22Rv1 (cell line): ENCODE results near the gene KLK4.

Source experiments
- H3K27ac ChIP-seq: fragments of 450-650 bp; 2 replicates; pipeline ENCODE4 v1.5.1; 2017
- ZFX ChIP-seq: fragments of 450-650 bp; IDR thresholded peaks from 2 replicates; pipeline ENCODE4 v1.6.1; 2017; ENCODE audit warnings: antibody characterized with exemption, borderline replicate concordance
- TF ChIP-seq, protein P1 (sequence below): fragments of 450-650 bp; IDR thresholded peaks from 2 replicates; pipeline ENCODE4 v1.5.1; 2017; ENCODE audit warnings: mild to moderate bottlenecking

The KLK4 gene

DNA sequence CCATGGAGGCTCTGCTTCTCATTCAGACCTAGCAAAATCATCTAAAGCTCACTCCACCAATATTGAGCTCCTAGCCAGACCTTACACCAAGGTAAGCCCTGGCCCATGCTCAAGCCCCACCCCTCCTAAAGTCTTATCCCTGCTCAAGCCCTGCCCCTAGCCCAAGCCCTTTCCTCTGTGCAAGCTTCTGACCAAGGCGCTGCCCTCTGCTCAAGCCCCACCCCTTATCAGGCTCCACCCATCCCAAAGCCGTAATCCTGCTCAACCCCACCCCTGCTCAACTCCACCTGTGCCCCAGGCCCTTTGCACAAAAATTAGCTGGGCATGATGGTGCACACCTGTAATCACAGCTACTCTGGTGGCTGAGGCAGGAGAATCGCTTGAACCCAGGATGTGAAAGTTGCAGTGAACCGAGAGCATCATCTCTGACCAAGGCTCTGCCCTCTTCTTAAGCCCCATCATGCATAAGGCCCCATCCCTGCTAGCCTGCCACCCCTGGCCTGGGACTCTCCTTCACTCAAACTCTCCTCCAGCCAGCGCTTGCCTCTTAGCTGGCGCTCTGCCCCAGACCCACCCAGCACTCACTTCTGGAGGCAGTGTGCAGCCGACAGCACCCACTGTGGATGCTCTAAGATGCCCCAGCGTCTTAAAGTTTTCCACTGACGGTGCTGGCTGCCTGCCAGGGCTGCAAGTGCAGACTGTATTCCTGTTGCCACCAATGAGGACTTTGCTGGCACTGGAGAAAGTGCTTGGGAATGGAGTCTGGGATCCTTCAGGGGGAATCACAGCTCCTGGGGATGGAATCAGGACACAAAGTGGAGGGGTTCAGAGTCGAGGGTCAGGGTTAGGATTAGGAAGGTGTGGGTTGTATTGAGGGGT lies 16.5 kb downstream of the KLK4 start:
- TF ChIP-seq, protein P1, sequence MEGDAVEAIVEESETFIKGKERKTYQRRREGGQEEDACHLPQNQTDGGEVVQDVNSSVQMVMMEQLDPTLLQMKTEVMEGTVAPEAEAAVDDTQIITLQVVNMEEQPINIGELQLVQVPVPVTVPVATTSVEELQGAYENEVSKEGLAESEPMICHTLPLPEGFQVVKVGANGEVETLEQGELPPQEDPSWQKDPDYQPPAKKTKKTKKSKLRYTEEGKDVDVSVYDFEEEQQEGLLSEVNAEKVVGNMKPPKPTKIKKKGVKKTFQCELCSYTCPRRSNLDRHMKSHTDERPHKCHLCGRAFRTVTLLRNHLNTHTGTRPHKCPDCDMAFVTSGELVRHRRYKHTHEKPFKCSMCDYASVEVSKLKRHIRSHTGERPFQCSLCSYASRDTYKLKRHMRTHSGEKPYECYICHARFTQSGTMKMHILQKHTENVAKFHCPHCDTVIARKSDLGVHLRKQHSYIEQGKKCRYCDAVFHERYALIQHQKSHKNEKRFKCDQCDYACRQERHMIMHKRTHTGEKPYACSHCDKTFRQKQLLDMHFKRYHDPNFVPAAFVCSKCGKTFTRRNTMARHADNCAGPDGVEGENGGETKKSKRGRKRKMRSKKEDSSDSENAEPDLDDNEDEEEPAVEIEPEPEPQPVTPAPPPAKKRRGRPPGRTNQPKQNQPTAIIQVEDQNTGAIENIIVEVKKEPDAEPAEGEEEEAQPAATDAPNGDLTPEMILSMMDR = no peak
- TF ChIP-seq ZFX = no peak
- peak overlapping the region; percentile 99 for H3K27ac ChIP-seq

DNA sequence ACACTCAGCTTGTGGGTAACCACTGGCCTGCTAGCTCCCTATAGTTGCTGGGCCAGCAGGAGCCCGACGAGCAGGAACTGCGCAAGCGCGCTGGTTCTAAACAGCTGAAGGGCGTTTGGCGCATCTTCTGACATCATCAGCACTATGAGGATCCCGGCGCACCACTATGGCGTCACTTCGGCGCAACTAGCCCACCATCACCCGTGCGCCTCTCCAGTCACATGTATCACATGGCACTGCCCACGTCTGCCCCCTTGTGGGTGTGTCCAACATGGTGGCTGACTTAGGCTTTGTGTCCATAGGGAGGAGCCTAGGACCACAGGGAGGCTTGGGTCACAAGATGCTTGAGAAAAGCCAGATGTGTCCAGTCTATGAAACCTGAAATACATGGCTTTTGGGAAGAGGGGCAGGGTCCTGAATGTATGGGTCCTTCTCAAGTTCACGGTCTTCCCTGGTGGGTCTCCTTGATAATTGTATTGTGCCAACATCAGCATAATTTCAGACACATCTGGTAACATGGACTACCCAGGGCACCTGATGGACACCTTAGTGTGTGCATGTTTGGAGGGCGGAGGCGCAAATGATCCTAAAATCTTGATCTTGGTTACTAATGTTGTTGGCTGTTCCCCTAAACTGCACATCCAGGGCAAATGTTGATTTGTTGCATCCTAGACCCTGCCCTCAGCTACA lies 18.0 kb downstream of the KLK4 start:
- peak overlapping the region; percentile 99 for H3K27ac ChIP-seq
- TF ChIP-seq, protein P1 = peak; percentile 38
- no peak for TF ChIP-seq ZFX

DNA sequence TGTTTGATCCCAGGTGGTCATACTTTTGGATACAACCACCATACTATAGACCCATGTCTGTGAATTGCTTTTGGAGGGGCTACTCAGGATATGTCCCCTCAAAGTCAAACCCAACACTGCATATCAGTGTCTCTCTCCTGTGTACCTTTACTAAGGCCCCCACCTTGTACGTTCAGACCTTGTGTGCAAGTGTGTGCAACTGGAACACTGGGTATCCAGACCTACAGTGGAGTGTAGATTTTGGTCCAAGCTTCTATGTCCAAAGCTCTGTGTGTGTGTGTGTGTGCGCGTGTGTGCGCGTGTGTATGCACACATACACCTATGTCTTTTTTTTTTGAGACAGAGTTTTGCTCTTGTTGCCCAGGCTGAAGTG lies 20.0 kb downstream of the KLK4 start:
- peak overlapping the region; percentile 99 for H3K27ac ChIP-seq
- TF ChIP-seq, protein P1 = no peak
- no peak for TF ChIP-seq ZFX

DNA sequence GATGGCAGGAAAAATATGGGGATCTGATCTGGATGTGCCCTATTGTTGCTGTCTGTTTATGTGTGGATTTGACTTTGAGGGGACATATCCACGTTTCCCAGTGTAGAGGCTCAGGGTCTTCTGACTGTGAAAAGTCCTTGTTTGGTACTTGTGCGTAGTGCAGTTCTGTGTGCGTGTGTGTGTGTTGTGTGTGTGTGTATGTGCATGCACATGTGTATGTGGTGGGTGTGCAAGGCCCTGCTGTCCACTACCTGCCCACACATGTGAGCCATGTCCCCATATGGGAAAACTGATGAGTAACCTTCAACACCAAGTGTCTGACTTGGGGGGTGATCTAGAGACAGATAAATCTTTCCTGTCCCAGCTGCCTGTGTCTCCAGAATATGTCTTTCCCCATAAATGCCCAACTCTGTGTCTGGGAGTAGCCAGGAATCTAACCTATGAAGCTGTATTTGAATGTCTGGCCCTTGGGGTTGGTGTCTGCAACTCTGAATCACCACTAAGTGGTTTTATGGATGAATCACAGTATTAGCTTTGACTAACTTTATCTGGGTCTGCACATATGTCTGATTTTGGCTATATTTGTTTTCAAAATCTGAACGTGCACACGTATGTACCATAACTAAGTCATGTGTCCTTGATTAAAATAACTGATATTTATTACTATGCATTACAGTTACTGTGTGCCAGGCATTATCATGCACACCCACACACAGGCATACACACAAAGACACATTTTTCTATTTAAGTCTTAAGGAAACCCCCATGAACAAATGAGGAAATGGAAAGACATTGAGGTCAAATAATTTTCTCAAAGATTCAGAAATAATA lies 20.6 kb downstream of the KLK4 start:
- no peak for TF ChIP-seq ZFX
- TF ChIP-seq, protein P1 = no peak
- H3K27ac ChIP-seq = peak overlapping the region; percentile 99

DNA sequence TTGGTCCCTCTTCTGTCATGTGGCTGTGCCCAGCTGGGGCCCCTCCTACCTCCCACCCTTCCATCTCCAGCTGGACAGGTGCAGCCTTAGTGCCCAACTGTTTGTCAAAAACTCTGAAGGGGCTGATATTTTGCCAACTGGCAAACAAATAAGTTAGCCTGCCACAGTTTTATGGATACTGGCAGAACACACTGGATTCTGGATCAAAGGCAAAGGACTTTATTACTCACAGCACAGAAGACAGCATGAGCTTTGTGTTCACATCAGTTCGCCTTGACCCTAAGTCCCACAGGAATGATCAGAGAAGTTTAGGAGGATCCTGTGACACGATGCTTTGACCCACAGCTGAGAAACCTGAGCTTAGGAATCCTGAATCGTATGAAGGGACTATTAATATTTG lies 21.6 kb downstream of the KLK4 start:
- peak overlapping the region; percentile 99 for H3K27ac ChIP-seq
- no peak for TF ChIP-seq ZFX
- TF ChIP-seq, protein P1 = no peak

DNA sequence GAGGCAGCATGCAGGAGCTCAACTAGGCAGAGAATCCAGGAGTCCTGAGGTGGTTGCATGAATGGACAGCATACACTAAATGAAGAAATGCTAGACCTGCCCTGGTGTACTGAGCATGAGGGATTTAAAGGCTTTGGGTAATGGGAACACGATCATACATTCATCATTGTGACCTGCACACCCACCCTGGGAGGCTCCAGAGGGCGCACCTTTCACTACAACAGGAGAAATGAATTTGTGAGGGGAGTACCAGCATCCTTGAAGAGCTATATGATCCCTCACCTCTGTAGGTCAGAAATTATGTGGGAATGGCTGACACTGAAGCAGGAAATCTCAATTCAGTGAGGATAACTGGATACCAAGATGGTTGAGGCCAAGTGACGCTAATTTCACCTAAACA lies 29.0 kb downstream of the KLK4 start:
- H3K27ac ChIP-seq = peak overlapping the region; percentile 100
- TF ChIP-seq, protein P1 = no peak
- no peak for TF ChIP-seq ZFX

DNA sequence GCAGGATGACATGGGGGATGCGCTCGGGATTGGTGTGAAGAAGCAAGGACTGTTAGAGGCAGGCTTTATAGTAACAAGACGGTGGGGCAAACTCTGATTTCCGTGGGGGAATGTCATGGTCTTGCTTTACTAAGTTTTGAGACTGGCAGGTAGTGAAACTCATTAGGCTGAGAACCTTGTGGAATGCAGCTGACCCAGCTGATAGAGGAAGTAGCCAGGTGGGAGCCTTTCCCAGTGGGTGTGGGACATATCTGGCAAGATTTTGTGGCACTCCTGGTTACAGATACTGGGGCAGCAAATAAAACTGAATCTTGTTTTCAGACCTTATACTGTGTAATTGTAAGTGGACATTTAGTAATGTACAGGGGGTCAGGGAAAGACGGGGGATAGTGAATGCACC lies 31.0 kb downstream of the KLK4 start:
- TF ChIP-seq ZFX = no peak
- TF ChIP-seq, protein P1 = no peak
- peak overlapping the region; percentile 100 for H3K27ac ChIP-seq
